H9 (cell line): ENCODE results near the gene PSMA4. TPM values are rescaled to one million over a fixed set of nuclear protein-coding genes. Genes with fewer than 3 reads are reported as not detected.
"Not testable (repeated sequence)": the region's sequence is repeated elsewhere in the genome, so short reads cannot be mapped to it uniquely, and the experiment has no call there.

ENCODE experiments used
- DNase-seq: peaks from one replicate; pipeline ENCODE4 v3.0.0-alpha.2; 2017
- H2AFZ ChIP-seq: one replicate; pipeline ENCODE4 v1.6.1; 2013; ENCODE audit warnings: mild to moderate bottlenecking, low read length, control low read depth, moderate library complexity
- H2AK5ac ChIP-seq: 2 replicates; pipeline ENCODE4 v1.6.1; 2013; ENCODE audit warnings: low read length, control low read depth, mixed read lengths; ENCODE audit not compliant: insufficient read length
- H2BK120ac ChIP-seq: one replicate; pipeline ENCODE4 v1.6.1; 2013; ENCODE audit warnings: low read depth, mild to moderate bottlenecking, low read length, control low read depth, inconsistent platforms; ENCODE audit not compliant: poor library complexity, severe bottlenecking
- H2BK12ac ChIP-seq: 2 replicates; pipeline ENCODE4 v1.6.1; 2013; ENCODE audit warnings: low read length, control low read depth, mixed read lengths, low read depth; ENCODE audit not compliant: insufficient read length
- H2BK15ac ChIP-seq: 2 replicates; pipeline ENCODE4 v1.6.1; 2013; ENCODE audit warnings: low read depth, low read length, control low read depth
- H2BK20ac ChIP-seq: one replicate; pipeline ENCODE4 v1.6.1; 2013; ENCODE audit warnings: low read depth, mild to moderate bottlenecking, low read length, control low read depth, inconsistent platforms; ENCODE audit not compliant: poor library complexity, severe bottlenecking
- H2BK5ac ChIP-seq: 2 replicates; pipeline ENCODE4 v1.6.1; 2013; ENCODE audit warnings: low read length, control low read depth, mixed read lengths; ENCODE audit not compliant: insufficient read length
- H3K14ac ChIP-seq: 2 replicates; pipeline ENCODE4 v1.6.1; 2013; ENCODE audit warnings: low read length, control low read depth; ENCODE audit not compliant: insufficient read depth
- H3K18ac ChIP-seq: 2 replicates; pipeline ENCODE4 v1.6.1; 2013; ENCODE audit warnings: low read depth, mild to moderate bottlenecking, mixed read lengths, low read length, control low read depth; ENCODE audit not compliant: insufficient read length
- H3K23ac ChIP-seq: 2 replicates; pipeline ENCODE4 v1.6.1; 2013; ENCODE audit warnings: low read length, control low read depth, mixed read lengths, low read depth; ENCODE audit not compliant: insufficient read length
- H3K23me2 ChIP-seq: 2 replicates; pipeline ENCODE4 v1.6.1; 2013; ENCODE audit warnings: low read depth, mild to moderate bottlenecking, mixed read lengths, low read length, control low read depth; ENCODE audit not compliant: insufficient read length, poor library complexity, severe bottlenecking
- H3K27ac ChIP-seq: 2 replicates; pipeline ENCODE4 v1.5.1; 2013; ENCODE audit warnings: low read length, control low read depth, mixed read lengths, low read depth; ENCODE audit not compliant: insufficient read length
- H3K27me3 ChIP-seq: 2 replicates; pipeline ENCODE4 v1.6.1; 2013; ENCODE audit warnings: low read length, control low read depth, inconsistent platforms; ENCODE audit not compliant: insufficient read depth
- H3K4ac ChIP-seq: 2 replicates; pipeline ENCODE4 v1.6.1; 2013; ENCODE audit warnings: low read depth, mild to moderate bottlenecking, control low read depth, inconsistent platforms, low read length, moderate library complexity
- H3K4me1 ChIP-seq: 2 replicates; pipeline ENCODE4 v1.6.1; 2013; ENCODE audit warnings: low read length, control low read depth, inconsistent platforms; ENCODE audit not compliant: insufficient read depth
- H3K4me2 ChIP-seq: 2 replicates; pipeline ENCODE4 v1.6.1; 2013; ENCODE audit warnings: low read length, control low read depth, mixed read lengths; ENCODE audit not compliant: insufficient read length, insufficient read depth
- H3K56ac ChIP-seq: 2 replicates; pipeline ENCODE4 v1.6.1; 2013; ENCODE audit warnings: low read depth, mild to moderate bottlenecking, mixed read lengths, low read length, control low read depth; ENCODE audit not compliant: insufficient read length
- H3K79me1 ChIP-seq: 2 replicates; pipeline ENCODE4 v1.6.1; 2013; ENCODE audit warnings: low read depth, mild to moderate bottlenecking, moderate library complexity, low read length, control low read depth, inconsistent platforms; ENCODE audit not compliant: insufficient read depth, poor library complexity, severe bottlenecking
- H3K79me2 ChIP-seq: 2 replicates; pipeline ENCODE4 v1.6.1; 2013; ENCODE audit warnings: low read length, control low read depth, inconsistent platforms; ENCODE audit not compliant: insufficient read depth
- H3K9ac ChIP-seq: 2 replicates; pipeline ENCODE4 v1.6.1; 2013; ENCODE audit warnings: low read length, control low read depth, mixed read lengths; ENCODE audit not compliant: insufficient read length; ENCODE audit errors: extremely low read depth
- H3K9me3 ChIP-seq: one replicate; pipeline ENCODE4 v1.6.1; 2013; ENCODE audit warnings: low read depth, low read length, inconsistent platforms; ENCODE audit not compliant: control insufficient read depth
- H3T11ph ChIP-seq: one replicate; pipeline ENCODE4 v1.6.1; 2013; ENCODE audit warnings: mild to moderate bottlenecking, low read length, control low read depth, inconsistent platforms
- H4K20me1 ChIP-seq: one replicate; pipeline ENCODE4 v1.6.1; 2013; ENCODE audit not compliant: control insufficient read depth, insufficient read length, insufficient read depth
- H4K5ac ChIP-seq: 2 replicates; pipeline ENCODE4 v1.6.1; 2013; ENCODE audit warnings: low read depth, mild to moderate bottlenecking, mixed read lengths, low read length, control low read depth; ENCODE audit not compliant: insufficient read length
- H4K8ac ChIP-seq: replicated peaks from 2 replicates; pipeline ENCODE4 v1.6.1; 2013; ENCODE audit warnings: low read length, control low read depth, mixed read lengths, low read depth; ENCODE audit not compliant: insufficient read length
- H4K91ac ChIP-seq: 2 replicates; pipeline ENCODE4 v1.6.1; 2013; ENCODE audit warnings: low read depth, mild to moderate bottlenecking, moderate library complexity, mixed read lengths, low read length, control low read depth; ENCODE audit not compliant: insufficient read length
- H3K27ac Mint-ChIP-seq, 3 experiments: 2 replicates in 2 of 3; 3 replicates in 1 of 3; pipeline ENCODE4 v1.8.0; 2020 to 2021; ENCODE audit warnings: mixed read lengths in 3 of 3, mild to moderate bottlenecking in 1 of 3, moderate library complexity in 1 of 3
- H3K27me3 Mint-ChIP-seq: 2 replicates; pipeline ENCODE4 v1.8.0; 2021; ENCODE audit warnings: low read depth, mild to moderate bottlenecking, moderate library complexity, mixed read lengths
- H3K36me3 Mint-ChIP-seq, 3 experiments: 2 replicates in 2 of 3; 3 replicates in 1 of 3; pipeline ENCODE4 v1.8.0; 2020 to 2021; ENCODE audit warnings: low read depth in 3 of 3, mixed read lengths in 3 of 3; ENCODE audit not compliant: insufficient read depth in 1 of 3
- H3K4me1 Mint-ChIP-seq, 2 experiments: 2 replicates each; pipeline ENCODE4 v1.8.0; 2020; ENCODE audit warnings: mixed read lengths in 2 of 2
- H3K4me3 Mint-ChIP-seq, 2 experiments: 2 replicates in 1 of 2; 3 replicates in 1 of 2; pipeline ENCODE4 v1.8.0; 2020 to 2021; ENCODE audit warnings: mild to moderate bottlenecking in 2 of 2, mixed read lengths in 2 of 2, moderate library complexity in 1 of 2
- H3K9me3 Mint-ChIP-seq, 2 experiments: 2 replicates in 1 of 2; 3 replicates in 1 of 2; pipeline ENCODE4 v1.8.0; 2020; ENCODE audit warnings: mild to moderate bottlenecking in 2 of 2, mixed read lengths in 2 of 2, moderate library complexity in 1 of 2
- CTCF ChIP-seq: fragments of 200-600 bp; sonication (generic); conservative IDR thresholded peaks from 3 replicates; pipeline ENCODE4 v1.8.0; 2021; ENCODE audit warnings: antibody characterized with exemption, mild to moderate bottlenecking
- WGBS: extraction: QIAGEN DNeasy Blood & Tissue Kit; methylation state at CpG from one replicate; pipeline ENCODE4 v1.1.7; 2013; ENCODE audit warnings: missing lambda C conversion rate, low lambda C conversion rate, mixed read lengths; ENCODE audit not compliant: insufficient read length; ENCODE audit errors: extremely low coverage; 5-methylcytosine and 5-hydroxymethylcytosine counted together
- total RNA-seq: library from RNA; stranded (reverse); gene quantifications from 2 replicates; pipeline ENCODE4 v1.2.1, GENCODE V29; 2021

Gene PSMA4
- total RNA-seq, 1 experiment from 2014 or later = 333 TPM

- Histone ChIP-seq H4K20me1 (no peaks in the 10 kb centered on the region), H2AFZ (no peak overlapping the region), H3K79me1 (no peaks in the 10 kb centered on the region), H3K4ac (no peak overlapping the region), H3K9ac (no peak overlapping the region), H3K79me2 (no peaks in the 10 kb centered on the region), H2BK120ac (no peak overlapping the region), H4K8ac (no peak overlapping the region), H3K56ac (no peak overlapping the region), H2BK12ac (no peak overlapping the region), H3T11ph (no peak overlapping the region), H2BK5ac (no peak overlapping the region), H3K4me2 (no peak overlapping the region), H3K23me2 (peaks cover 10% of the 10 kb centered on the region), H4K91ac (no peak overlapping the region), H3K18ac (no peak overlapping the region), H4K5ac (no peak overlapping the region), H3K4me1 (no peaks in the 10 kb centered on the region; the same call in 1 of the 2 replicates), H2BK15ac (no peak overlapping the region), H3K27ac (no peak overlapping the region), H3K23ac (no peak overlapping the region), H2AK5ac (no peak overlapping the region), H3K14ac (no peak overlapping the region), H3K9me3 (no peaks in the 10 kb centered on the region), H3K27me3 (peaks cover 5% of the 10 kb centered on the region; the same call in 1 of the 2 replicates), H2BK20ac (no peak overlapping the region)
- DNase-seq = no peak
- Mint-ChIP-seq H3K4me1 (peaks cover 8 to 9% of the 10 kb centered on the region in 2 experiments), H3K27ac (no peak overlapping the region), H3K4me3 (no peak overlapping the region), H3K9me3 (peaks cover 0 to 2% of the 10 kb centered on the region in 2 experiments; a peak in 1 of 5 replicates), H3K36me3 (no peaks in the 10 kb centered on the region), H3K27me3 (peaks cover 28% of the 10 kb centered on the region)
- WGBS = no CpG with 5 or more reads among the region's 6 CpGs
- TF ChIP-seq CTCF = no peak
Observed at GRCh38 chr15:78509726-78510312, 30.4 kb upstream of the PSMA4 start.

- not testable (repeated sequence) for H4K8ac ChIP-seq, H4K91ac ChIP-seq, H3K27me3 ChIP-seq, H2BK5ac ChIP-seq, H3K27me3 Mint-ChIP-seq, H3K4me3 Mint-ChIP-seq, H3K4me1 Mint-ChIP-seq, H3K56ac ChIP-seq, H2BK120ac ChIP-seq, H3K4me2 ChIP-seq, H3K14ac ChIP-seq, H3K79me1 ChIP-seq, H4K5ac ChIP-seq, H3K9ac ChIP-seq, H2BK15ac ChIP-seq, H2BK20ac ChIP-seq, H3K9me3 ChIP-seq, H4K20me1 ChIP-seq, DNase-seq, H3T11ph ChIP-seq, H3K27ac Mint-ChIP-seq, H2BK12ac ChIP-seq, H3K4ac ChIP-seq, H2AK5ac ChIP-seq, H3K23ac ChIP-seq, H3K79me2 ChIP-seq, H3K27ac ChIP-seq, H3K4me1 ChIP-seq, H2AFZ ChIP-seq, H3K18ac ChIP-seq, H3K23me2 ChIP-seq
- Mint-ChIP-seq H3K36me3 (peaks cover 4 to 12% (median 11%) of the 10 kb centered on the region in 3 experiments), H3K9me3 (peaks cover 17 to 19% of the 10 kb centered on the region in 2 experiments; a peak in 4 of 5 replicates)
- no CpG with 5 or more reads among the region's 3 CpGs for WGBS
Observed at GRCh38 chr15:78520035-78520434, 20.2 kb upstream of the PSMA4 start.
